Activated naive CD8-positive, alpha-beta T cell treated with anti-CD3 and anti-CD28 coated beads, Interleukin-2, amount 10 ng/mL, durations not matched to agents 7 days and 5 days (primary cell): ENCODE results near the gene OR10G7. TPM values are rescaled to one million over a fixed set of nuclear protein-coding genes. Genes with fewer than 3 reads are reported as not detected.

Experiments
- ATAC-seq: fragments of 150-1000 bp; cut with Tn5 transposase; one replicate; pipeline ENCODE4 v1.10.0; 2021; ENCODE audit warnings: low read depth, moderate library complexity
- POLR2A ChIA-PET: fragments of 350-600 bp; sonication (Branson Sonifier 250); formaldehyde crosslinking; loops from one replicate; lab custom pipeline; 2021; ENCODE audit warnings: antibody characterized with exemption; lab: Charles Lee
- DNase-seq: peaks from one replicate; pipeline ENCODE4 v3.0.0; 2021
- H3K27ac Mint-ChIP-seq: one replicate; pipeline ENCODE4 v1.8.0; 2022; ENCODE audit warnings: mild to moderate bottlenecking, mixed read lengths
- H3K27me3 Mint-ChIP-seq: one replicate; pipeline ENCODE4 v1.8.0; 2022; ENCODE audit warnings: mild to moderate bottlenecking, moderate library complexity, mixed read lengths
- H3K36me3 Mint-ChIP-seq: one replicate; pipeline ENCODE4 v1.8.0; 2021; ENCODE audit warnings: mild to moderate bottlenecking, mixed read lengths
- H3K4me1 Mint-ChIP-seq: one replicate; pipeline ENCODE4 v1.8.0; 2021; ENCODE audit warnings: mixed read lengths
- H3K4me3 Mint-ChIP-seq: one replicate; pipeline ENCODE4 v1.8.0; 2022; ENCODE audit warnings: mild to moderate bottlenecking, moderate library complexity, mixed read lengths
- H3K9me3 Mint-ChIP-seq: one replicate; pipeline ENCODE4 v1.8.0; 2021; ENCODE audit warnings: mixed read lengths
- total RNA-seq, 2 experiments: library from RNA; stranded (reverse); gene quantifications; one replicate each; pipeline ENCODE4 v1.2.3, GENCODE V29; 2021

Gene OR10G7
- total RNA-seq, 2 experiments from 2014 or later = not detected

GRCh38 chr11:123995119-123995518 is 46.0 kb downstream of the OR10G7 start, which contains the start of gene OR10G6:
Gene OR10G6, minus strand, starts transcription at chr11:123995161. Its CDS starts 0 bp downstream, at chr11:123995161.
- no peak within 1 kb of the TSS for H3K27ac Mint-ChIP-seq
- no peak within 1 kb of the TSS for H3K4me3 Mint-ChIP-seq
- no peak for DNase-seq
- POLR2A ChIA-PET = no interaction called here
- no peak for ATAC-seq
- no peaks in the 10 kb centered on the region for H3K36me3 Mint-ChIP-seq
- no peaks in the 10 kb centered on the region for H3K4me1 Mint-ChIP-seq
- peaks cover 2% of the 10 kb centered on the region for H3K9me3 Mint-ChIP-seq
- H3K27me3 Mint-ChIP-seq = no peaks in the 10 kb centered on the region

Other genes starting within 250 kb of the OR10G7 start
- gene OR6M1, start 235.0 kb downstream of the OR10G7 start, total RNA-seq = not detected
- not detected for gene TMEM225, start 155.7 kb downstream of the OR10G7 start, total RNA-seq
- gene OR8D4, start 139.2 kb downstream of the OR10G7 start, total RNA-seq = not detected
- gene OR4D5, start 101.7 kb downstream of the OR10G7 start, total RNA-seq = not detected
- not detected for gene OR6T1, start 97.5 kb downstream of the OR10G7 start, total RNA-seq
- not detected for gene OR10S1, start 63.5 kb downstream of the OR10G7 start, total RNA-seq
- not detected for gene OR10G6, start 46.2 kb downstream of the OR10G7 start, total RNA-seq
- not detected for gene OR10G4, start 28.3 kb downstream of the OR10G7 start, total RNA-seq
- not detected for gene OR10G9, start 18.3 kb downstream of the OR10G7 start, total RNA-seq
- not detected for gene OR10G8, start 14.5 kb downstream of the OR10G7 start, total RNA-seq
- gene VWA5A, start 74.1 kb upstream of the OR10G7 start, total RNA-seq = 1 to 10 TPM; 6.9 to 7.7 TPM
- not detected for gene OR10D3, start 142.0 kb upstream of the OR10G7 start, total RNA-seq
- gene OR8G1, start 199.8 kb upstream of the OR10G7 start, total RNA-seq = not detected
- not detected for gene OR8G5, start 215.1 kb upstream of the OR10G7 start, total RNA-seq